HCT116 (cell line): ENCODE results near the gene SMAD2. TPM values are rescaled to one million over a fixed set of nuclear protein-coding genes. Genes with fewer than 3 reads are reported as not detected.

Source experiments
- ATAC-seq: fragments of 200-7000 bp; cut with Tn5 transposase; 2 replicates; pipeline ENCODE4 v1.9.1; 2020; ENCODE audit warnings: mild to moderate bottlenecking, moderate library complexity
- BruUV-seq: library from RNA; stranded (reverse); fragments of 400-500 nt; replicated peaks from 2 replicates; lab custom pipeline; 2021; lab: Mats Ljungman, UMichigan
- CTCF ChIA-PET: fragments of 300-600 bp; sonication (Branson Sonifier 250); formaldehyde crosslinking; loops from one replicate; lab custom pipeline; 2021; ENCODE audit warnings: antibody characterized with exemption; lab: Charles Lee
- POLR2A ChIA-PET: fragments of 300-600, 350-600 bp; sonication (Branson Sonifier 250); formaldehyde crosslinking; loops from one replicate; lab custom pipeline; 2021; ENCODE audit warnings: antibody characterized with exemption; lab: Charles Lee
- RAD21 ChIA-PET, 2 experiments: fragments of 300-600 bp; sonication (Branson Sonifier 250); formaldehyde crosslinking; loops; one replicate each; lab custom pipeline; 2023; ENCODE audit warnings: low total read pairs in 2 of 2; ENCODE audit not compliant: uncharacterized antibody in 2 of 2, unreplicated experiment in 2 of 2, low non-redundant PET in 1 of 2; lab: Charles Lee
- DNase-seq: peaks from one replicate; pipeline ENCODE4 v3.0.0-alpha.2; 2010; ENCODE audit warnings: low read depth, low spot score
- H2AFZ ChIP-seq: fragments of 200-600 bp; shearing (Covaris generic), sonication (generic); 2 replicates; pipeline ENCODE4 v1.6.1; 2017; ENCODE audit warnings: low read depth, mixed run types, mixed read lengths, antibody characterized with exemption, low read length; ENCODE audit not compliant: poor library complexity, severe bottlenecking
- H3K27ac ChIP-seq: 2 replicates; pipeline ENCODE4 v1.5.1; 2012; ENCODE audit warnings: low read depth, low read length
- H3K27me3 ChIP-seq: fragments of 200-600 bp; sonication (generic); 2 replicates; pipeline ENCODE4 v1.6.1; 2016; ENCODE audit warnings: mixed run types, low read length, mixed read lengths; ENCODE audit not compliant: insufficient read depth
- H3K36me3 ChIP-seq, 2 experiments: fragments of 200-500 bp in 1 of 2; fragments of 200-600 bp in 1 of 2; sonication (Bioruptor generic) in 1 of 2; sonication (generic) in 1 of 2; 2 replicates each; pipeline versions ENCODE4 v1.5.1 to v1.6.1; 2014 to 2016; ENCODE audit warnings: low read length in 2 of 2, inconsistent platforms in 1 of 2, mixed read lengths in 1 of 2, mixed run types in 1 of 2; ENCODE audit not compliant: insufficient read depth in 2 of 2, control insufficient read depth in 1 of 2
- H3K4me1 ChIP-seq, 2 experiments: fragments of 200-600 bp in 1 of 2; sonication (generic) in 1 of 2; 2 replicates each; pipeline versions ENCODE4 v1.5.1 to v1.6.1; 2012 to 2017; ENCODE audit warnings: low read length in 2 of 2, inconsistent platforms in 1 of 2, mild to moderate bottlenecking in 1 of 2, mixed read lengths in 1 of 2, mixed run types in 1 of 2, moderate library complexity in 1 of 2; ENCODE audit not compliant: insufficient read depth in 2 of 2, control insufficient read depth in 1 of 2
- H3K4me2 ChIP-seq: fragments of 200-600 bp; sonication (generic); 2 replicates; pipeline ENCODE4 v1.6.1; 2017; ENCODE audit warnings: mixed run types, low read length, mixed read lengths
- H3K4me3 ChIP-seq, 2 experiments: fragments of 200-600 bp in 1 of 2; sonication (generic) in 1 of 2; replicated peaks in 1 of 2; 2 replicates each; pipeline ENCODE4 v1.5.1; 2011 to 2016; ENCODE audit warnings: low read length in 2 of 2, control low read depth in 1 of 2, low read depth in 1 of 2, mild to moderate bottlenecking in 1 of 2, mixed read lengths in 1 of 2, mixed run types in 1 of 2
- H3K79me2 ChIP-seq: fragments of 200-600 bp; sonication (generic); 2 replicates; pipeline ENCODE4 v1.6.1; 2017; ENCODE audit warnings: mild to moderate bottlenecking, mixed run types, low read length, moderate library complexity, mixed read lengths; ENCODE audit not compliant: insufficient read depth
- H3K9ac ChIP-seq: fragments of 200-600 bp; sonication (generic); 2 replicates; pipeline ENCODE4 v1.6.1; 2016; ENCODE audit warnings: low read length, mixed read lengths
- H3K9me2 ChIP-seq: fragments of 200-600 bp; sonication (generic), shearing (Covaris generic); 2 replicates; pipeline ENCODE4 v1.6.1; 2017; ENCODE audit warnings: mixed run types, mild to moderate bottlenecking, moderate library complexity; ENCODE audit not compliant: insufficient read depth
- H3K9me3 ChIP-seq, 2 experiments: fragments of 200-500 bp in 1 of 2; fragments of 200-600 bp in 1 of 2; sonication (Bioruptor generic) in 1 of 2; sonication (generic) in 1 of 2; 2 replicates each; pipeline ENCODE4 v1.6.1; 2014 to 2017; ENCODE audit warnings: low read length in 2 of 2, mixed read lengths in 2 of 2, inconsistent platforms in 1 of 2, low read depth in 1 of 2, mild to moderate bottlenecking in 1 of 2, mixed run types in 1 of 2, moderate library complexity in 1 of 2; ENCODE audit not compliant: control insufficient read depth in 1 of 2, insufficient read depth in 1 of 2
- H4K20me1 ChIP-seq: fragments of 200-600 bp; sonication (generic), shearing (Covaris generic); 2 replicates; pipeline ENCODE4 v1.6.1; 2017; ENCODE audit warnings: mixed run types, mild to moderate bottlenecking, moderate library complexity; ENCODE audit not compliant: insufficient read depth
- ATF3 ChIP-seq: IDR thresholded peaks from 2 replicates; pipeline ENCODE4 v1.6.1; 2012
- EGR1 ChIP-seq: IDR thresholded peaks from 2 replicates; pipeline ENCODE4 v1.6.1; 2012; ENCODE audit warnings: low read depth
- EZH2 ChIP-seq: fragments of 200-600 bp; sonication (generic); IDR thresholded peaks from 2 replicates; pipeline ENCODE4 v1.6.1; 2017; ENCODE audit warnings: antibody characterized with exemption, mixed run types
- EZH2phosphoT487 ChIP-seq: fragments of 200-600 bp; IDR thresholded peaks from 2 replicates; pipeline ENCODE4 v1.6.1; 2018; ENCODE audit warnings: antibody characterized with exemption, borderline replicate concordance
- FOSL1 ChIP-seq: IDR thresholded peaks from 2 replicates; pipeline ENCODE4 v1.6.1; 2012; ENCODE audit warnings: low read depth
- JUND ChIP-seq: IDR thresholded peaks from 2 replicates; pipeline ENCODE4 v1.6.1; 2012
- MAX ChIP-seq: IDR thresholded peaks from 2 replicates; pipeline ENCODE4 v1.6.1; 2012
- POLR2AphosphoS5 ChIP-seq: IDR thresholded peaks from 2 replicates; pipeline ENCODE4 v1.6.1; 2011; ENCODE audit warnings: mild to moderate bottlenecking, low read depth, low read length, moderate library complexity
- RAD21 ChIP-seq: IDR thresholded peaks from 2 replicates; pipeline ENCODE4 v1.6.1; 2012; ENCODE audit warnings: low read depth, mild to moderate bottlenecking
- REST ChIP-seq: IDR thresholded peaks from 2 replicates; pipeline ENCODE4 v1.6.1; 2012; ENCODE audit warnings: low read depth
- SP1 ChIP-seq: IDR thresholded peaks from 2 replicates; pipeline ENCODE4 v1.6.1; 2012; ENCODE audit warnings: low read depth
- SRF ChIP-seq: IDR thresholded peaks from 2 replicates; pipeline ENCODE4 v1.6.1; 2012; ENCODE audit warnings: low read depth
- TCF7L2 ChIP-seq: IDR thresholded peaks from 2 replicates; pipeline ENCODE4 v1.7.0; 2011; ENCODE audit warnings: borderline replicate concordance, inconsistent platforms; ENCODE audit not compliant: insufficient read depth, insufficient read length; ENCODE audit errors: extremely low read depth
- YY1 ChIP-seq: IDR thresholded peaks from 2 replicates; pipeline ENCODE4 v1.6.1; 2011; ENCODE audit warnings: low read length, low read depth, moderate library complexity, mild to moderate bottlenecking; ENCODE audit not compliant: insufficient replicate concordance; ENCODE audit errors: extremely low read depth
- ZBTB33 ChIP-seq: IDR thresholded peaks from 2 replicates; pipeline ENCODE4 v1.6.1; 2011; ENCODE audit warnings: mild to moderate bottlenecking, low read length, moderate library complexity; ENCODE audit not compliant: insufficient replicate concordance; ENCODE audit errors: extremely low read depth
- ZNF274 ChIP-seq: fragments of 200-500 bp; sonication (Bioruptor generic); IDR thresholded peaks from 2 replicates; pipeline ENCODE4 v1.6.1; 2014; ENCODE audit warnings: mild to moderate bottlenecking, low read depth, low read length, inconsistent platforms
- intact Hi-C: fragments of 100-400 bp; cut with micrococcal nuclease; formaldehyde crosslinking; loops from 2 replicates; pipeline ENCODE4 v1.10.0; 2022
- total RNA-seq: library from RNA; stranded (reverse); gene quantifications from one replicate; pipeline ENCODE4 v1.2.1, GENCODE V29; 2021; ENCODE audit not compliant: unreplicated experiment
- TF ChIP-seq, protein P1 (sequence below), 3 experiments: fragments of 200-600 bp in 1 of 3; sonication (generic) in 1 of 3; IDR thresholded peaks in 2 of 3; conservative IDR thresholded peaks in 1 of 3; 2 replicates each; pipeline ENCODE4 v1.5.1; 2012 to 2017; ENCODE audit warnings: low read depth in 2 of 3, low read length in 2 of 3, antibody characterized with exemption in 1 of 3, borderline replicate concordance in 1 of 3, control low read depth in 1 of 3, mild to moderate bottlenecking in 1 of 3, mixed read lengths in 1 of 3, mixed run types in 1 of 3, moderate library complexity in 1 of 3; ENCODE audit not compliant: insufficient read depth in 1 of 3

Gene SMAD2
- total RNA-seq, 1 experiment from 2014 or later, result 130 TPM

DNA sequence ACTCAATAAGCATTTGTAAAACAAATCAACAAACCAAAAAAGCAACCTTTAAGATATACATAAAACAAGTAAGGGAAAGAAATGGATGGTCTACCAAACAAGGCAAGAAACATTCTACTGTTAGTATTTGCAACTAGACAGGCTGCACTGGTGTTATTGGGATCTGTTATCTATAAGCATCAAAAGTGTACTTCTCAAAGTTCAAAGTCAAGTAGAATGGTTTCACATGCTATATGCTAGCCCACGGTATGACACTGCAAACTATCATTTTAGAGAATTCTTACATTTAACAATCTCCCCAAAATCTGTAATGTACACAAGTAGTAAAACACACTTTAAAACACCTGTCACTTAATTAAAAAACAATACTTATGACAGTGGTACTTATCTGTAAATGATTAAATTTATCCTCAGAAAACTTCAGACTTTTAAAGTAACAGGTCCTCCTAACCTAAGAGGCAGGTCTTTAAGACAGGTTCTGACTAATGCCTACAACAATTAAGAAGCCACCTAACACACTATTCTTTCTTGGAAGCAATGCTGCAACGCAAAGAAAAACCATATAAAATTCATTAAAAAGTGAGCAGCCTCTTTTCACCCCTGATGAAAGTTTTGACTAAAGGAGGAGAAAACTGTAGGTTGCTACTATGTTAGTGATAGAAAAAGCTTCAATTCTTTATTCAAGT, 34.8 kb downstream of the SMAD2 start:
- Histone ChIP-seq H3K36me3 (peaks cover 0 to 3% of the 10 kb centered on the region in 2 experiments; a peak in 1 of 4 replicates), H3K4me3 (no peak overlapping the region), H3K9me2 (no peaks in the 10 kb centered on the region), H3K4me1 (peaks cover 25 to 49% of the 10 kb centered on the region in 2 experiments), H2AFZ (no peak overlapping the region), H3K27me3 (no peaks in the 10 kb centered on the region), H3K9ac (no peak overlapping the region), H3K9me3 (no peaks in the 10 kb centered on the region), H3K79me2 (peaks cover 86% of the 10 kb centered on the region), H3K4me2 (no peak overlapping the region), H4K20me1 (peaks cover 10% of the 10 kb centered on the region; the same call in 1 of the 2 replicates), H3K27ac (no peak overlapping the region)
- DNase-seq (no peak), ATAC-seq (no peak)
- ChIA-PET RAD21 (no interaction called here), POLR2A (no interaction called here), CTCF (no interaction called here)
- no TSS peak for BruUV-seq
- intact Hi-C loops, result no loop called here
- TF ChIP-seq TCF7L2 (no peak), ZNF274 (no peak), RAD21 (no peak), YY1 (no peak), FOSL1 (no peak), SP1 (no peak), EGR1 (no peak), REST (no peak), ZBTB33 (no peak), EZH2 (no peak), ATF3 (no peak), POLR2AphosphoS5 (no peak), MAX (no peak), JUND (no peak), EZH2phosphoT487 (no peak), SRF (no peak)
- TF ChIP-seq, protein P1, sequence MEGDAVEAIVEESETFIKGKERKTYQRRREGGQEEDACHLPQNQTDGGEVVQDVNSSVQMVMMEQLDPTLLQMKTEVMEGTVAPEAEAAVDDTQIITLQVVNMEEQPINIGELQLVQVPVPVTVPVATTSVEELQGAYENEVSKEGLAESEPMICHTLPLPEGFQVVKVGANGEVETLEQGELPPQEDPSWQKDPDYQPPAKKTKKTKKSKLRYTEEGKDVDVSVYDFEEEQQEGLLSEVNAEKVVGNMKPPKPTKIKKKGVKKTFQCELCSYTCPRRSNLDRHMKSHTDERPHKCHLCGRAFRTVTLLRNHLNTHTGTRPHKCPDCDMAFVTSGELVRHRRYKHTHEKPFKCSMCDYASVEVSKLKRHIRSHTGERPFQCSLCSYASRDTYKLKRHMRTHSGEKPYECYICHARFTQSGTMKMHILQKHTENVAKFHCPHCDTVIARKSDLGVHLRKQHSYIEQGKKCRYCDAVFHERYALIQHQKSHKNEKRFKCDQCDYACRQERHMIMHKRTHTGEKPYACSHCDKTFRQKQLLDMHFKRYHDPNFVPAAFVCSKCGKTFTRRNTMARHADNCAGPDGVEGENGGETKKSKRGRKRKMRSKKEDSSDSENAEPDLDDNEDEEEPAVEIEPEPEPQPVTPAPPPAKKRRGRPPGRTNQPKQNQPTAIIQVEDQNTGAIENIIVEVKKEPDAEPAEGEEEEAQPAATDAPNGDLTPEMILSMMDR (IDR thresholded peaks at IDR 0.05 in 2 of 3, conservative IDR thresholded peaks at IDR 0.05 in 1 of 3; ENCODE audit: borderline replicate concordance in 1 of 3, insufficient read depth in 1 of 3, low read depth in 2 of 3, low read length in 2 of 3), result no peak
